Peyer's patch (tissue), 4 donors: Measurements from ENCODE around the gene PNCK.

Experiments
- CTCF ChIP-seq, 6 experiments: fragments of 450-650 bp in 4 of 6; fragments of 200-600 bp in 2 of 6; sonication (generic) in 1 of 6; IDR thresholded peaks; one replicate each; pipeline ENCODE4 v1.5.1; 2017 to 2019; ENCODE audit warnings: antibody characterized with exemption in 6 of 6, mild to moderate bottlenecking in 3 of 6, moderate library complexity in 1 of 6
- POLR2A ChIP-seq, 2 donors: fragments of 450-650 bp; IDR thresholded peaks; one replicate each; pipeline ENCODE4 v1.5.1; 2017; ENCODE audit warnings: antibody characterized with exemption in 2 of 2, mild to moderate bottlenecking in 2 of 2, moderate library complexity in 2 of 2

- TF ChIP-seq CTCF (IDR thresholded peaks at IDR 0.05) = no peak
- no peak for TF ChIP-seq POLR2A (IDR thresholded peaks at IDR 0.05)
Measured at GRCh38 chrX:153707406-153707805, 33.8 kb upstream of the PNCK start.
